HUES64 (cell line): ENCODE data around the gene CES5A.
"Not testable (repeated sequence)": the region's sequence is repeated elsewhere in the genome, so short reads cannot be mapped to it uniquely, and the experiment has no call there.

Source experiments
- H3K27ac ChIP-seq: 2 replicates; pipeline ENCODE4 v1.7.0; 2013; ENCODE audit warnings: low read depth, low read length, inconsistent platforms
- H3K27me3 ChIP-seq: 2 replicates; pipeline ENCODE4 v1.6.1; 2013; ENCODE audit warnings: mild to moderate bottlenecking, low read length; ENCODE audit not compliant: insufficient read depth
- H3K36me3 ChIP-seq: 2 replicates; pipeline ENCODE4 v1.6.1; 2013; ENCODE audit warnings: mild to moderate bottlenecking, low read length; ENCODE audit not compliant: insufficient read depth
- H3K4me1 ChIP-seq: 2 replicates; pipeline ENCODE4 v1.6.1; 2013; ENCODE audit warnings: mild to moderate bottlenecking, low read length, moderate library complexity; ENCODE audit not compliant: insufficient read depth
- H3K4me3 ChIP-seq: 2 replicates; pipeline ENCODE4 v1.5.1; 2013; ENCODE audit warnings: mild to moderate bottlenecking, low read length, moderate library complexity
- H3K9ac ChIP-seq: 2 replicates; pipeline ENCODE4 v1.6.1; 2013; ENCODE audit warnings: mild to moderate bottlenecking, low read depth, low read length
- H3K9me3 ChIP-seq: 2 replicates; pipeline ENCODE4 v1.6.1; 2013; ENCODE audit warnings: low read depth, low read length; ENCODE audit not compliant: insufficient read depth
- WGBS: fragments of 150-250, 120-280 bp; methylation state at CpG from one replicate; pipeline ENCODE4 v1.1.7; 2013; ENCODE audit warnings: missing lambda C conversion rate; 5-methylcytosine and 5-hydroxymethylcytosine counted together

CES5A gene

DNA sequence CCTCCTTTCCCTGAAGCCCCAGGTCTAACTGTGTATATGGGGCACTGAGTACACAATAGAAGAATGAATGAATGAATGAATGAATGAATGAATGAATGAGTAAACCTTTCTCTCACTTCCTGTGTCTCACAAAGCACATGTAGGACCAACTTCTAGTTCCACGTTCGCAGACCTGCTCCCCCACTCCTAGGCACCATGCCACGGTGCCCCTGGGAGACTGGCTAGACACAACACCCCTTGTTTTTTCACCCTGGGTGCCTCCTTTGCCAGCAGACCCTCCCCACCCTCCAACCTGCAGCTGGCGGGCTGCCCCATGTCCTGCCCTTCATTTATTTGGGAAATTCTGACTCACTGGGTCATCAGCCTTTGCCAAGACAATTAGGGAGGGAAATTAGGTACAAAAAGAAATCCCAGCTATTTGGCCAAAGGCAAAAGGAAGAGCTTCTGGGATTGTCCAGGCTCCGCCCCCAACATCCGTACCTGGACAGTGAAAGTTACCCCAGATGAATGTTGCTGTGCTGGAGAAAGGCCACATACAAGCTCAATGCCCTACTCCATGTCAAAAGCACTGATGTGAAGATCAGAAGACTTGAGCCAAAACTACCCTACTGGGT is 50.0 kb downstream of the CES5A start:
- Histone ChIP-seq H3K27ac (no peak overlapping the region), H3K36me3 (no peaks in the 10 kb centered on the region), H3K4me3 (no peak overlapping the region), H3K27me3 (no peaks in the 10 kb centered on the region), H3K9ac (no peak overlapping the region), H3K9me3 (no peaks in the 10 kb centered on the region), H3K4me1 (no peaks in the 10 kb centered on the region)
- 93% methylated on average over 6 of the region's 6 CpGs for WGBS

DNA sequence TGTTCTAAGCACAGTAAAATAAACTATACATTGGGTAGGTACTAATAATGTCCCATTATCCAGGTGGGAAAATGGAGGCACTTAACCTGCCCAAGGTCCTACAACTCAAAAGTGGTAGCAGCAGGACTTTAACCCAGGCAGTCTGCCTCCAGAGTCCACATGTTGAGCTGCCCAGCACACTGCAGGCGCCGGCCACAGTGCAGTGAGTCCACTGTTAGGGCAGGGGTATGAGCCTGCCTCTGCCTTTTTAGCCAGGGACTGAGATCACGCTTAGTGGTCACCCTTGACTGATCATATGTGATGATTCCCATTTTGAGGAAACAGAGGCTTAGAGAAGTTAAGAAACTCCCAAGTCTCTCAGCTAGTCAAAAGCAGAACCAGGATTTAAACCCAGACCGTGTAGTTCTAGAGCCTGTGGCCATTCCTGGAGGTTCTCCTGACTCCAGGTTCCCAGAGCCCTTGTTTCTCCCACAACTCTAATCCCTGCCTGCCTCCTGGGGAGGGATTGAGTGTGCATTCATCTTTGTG is 50.6 kb downstream of the CES5A start:
- H3K27ac ChIP-seq = no peak overlapping the region
- no peaks in the 10 kb centered on the region for H3K27me3 ChIP-seq
- 82% methylated on average over 4 of the region's 4 CpGs for WGBS
- H3K4me3 ChIP-seq = no peak overlapping the region
- no peak overlapping the region for H3K9ac ChIP-seq
- no peaks in the 10 kb centered on the region for H3K9me3 ChIP-seq
- H3K4me1 ChIP-seq = no peaks in the 10 kb centered on the region
- H3K36me3 ChIP-seq = no peaks in the 10 kb centered on the region

DNA sequence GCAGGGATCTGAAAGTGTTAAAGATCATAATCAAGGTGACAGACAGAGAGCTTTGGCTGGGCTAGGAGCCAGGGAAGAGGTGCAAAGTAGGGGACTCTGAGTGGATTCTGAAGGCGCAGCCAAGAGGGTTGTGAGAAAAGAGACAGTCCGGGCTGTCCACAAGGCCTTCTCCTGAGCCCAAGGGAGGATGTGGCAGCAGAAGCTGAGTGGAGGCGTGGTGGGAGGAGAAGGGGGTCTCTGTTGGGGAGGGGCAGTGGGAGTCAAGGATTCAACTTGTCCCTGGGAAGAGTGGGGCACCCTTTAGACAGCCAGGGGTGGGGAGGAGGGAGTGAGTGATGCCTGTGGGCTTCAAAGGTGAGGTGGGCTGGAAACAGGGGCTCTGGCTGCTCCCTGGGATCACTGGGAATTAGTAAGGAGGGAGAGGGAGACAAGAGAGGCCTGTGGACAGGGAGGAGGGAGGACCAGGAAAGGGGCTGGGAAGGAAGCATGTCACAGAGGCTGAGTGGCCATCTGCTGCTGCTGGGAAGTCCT is 52.8 kb downstream of the CES5A start:
- Histone ChIP-seq H3K36me3 (no peaks in the 10 kb centered on the region), H3K4me1 (no peaks in the 10 kb centered on the region), H3K9ac (no peak overlapping the region), H3K27me3 (no peaks in the 10 kb centered on the region), H3K27ac (no peak overlapping the region), H3K9me3 (no peaks in the 10 kb centered on the region), H3K4me3 (no peak overlapping the region)
- WGBS = 88% methylated on average over 3 of the region's 3 CpGs

DNA sequence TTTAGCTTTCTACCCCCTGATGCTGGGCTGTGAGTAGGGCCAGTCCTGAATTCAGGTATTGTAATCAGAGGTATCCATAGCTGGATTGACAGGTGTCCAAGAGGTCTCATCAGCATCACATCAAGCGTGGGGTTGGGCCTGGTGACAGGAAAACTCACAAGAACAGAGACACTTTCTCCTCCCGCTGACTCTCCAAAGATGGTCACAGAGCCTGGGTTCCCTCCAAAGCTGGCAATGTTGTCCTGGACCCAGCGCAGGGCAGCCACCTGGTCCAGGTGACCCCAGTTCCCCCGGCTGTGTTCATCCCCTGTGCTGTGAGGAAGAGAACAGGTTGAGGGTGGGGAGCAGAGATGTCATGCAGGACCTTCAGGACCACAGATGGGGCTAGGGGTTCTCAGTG is 54.0 kb downstream of the CES5A start:
- 88% methylated on average over 4 of the region's 4 CpGs for WGBS

DNA sequence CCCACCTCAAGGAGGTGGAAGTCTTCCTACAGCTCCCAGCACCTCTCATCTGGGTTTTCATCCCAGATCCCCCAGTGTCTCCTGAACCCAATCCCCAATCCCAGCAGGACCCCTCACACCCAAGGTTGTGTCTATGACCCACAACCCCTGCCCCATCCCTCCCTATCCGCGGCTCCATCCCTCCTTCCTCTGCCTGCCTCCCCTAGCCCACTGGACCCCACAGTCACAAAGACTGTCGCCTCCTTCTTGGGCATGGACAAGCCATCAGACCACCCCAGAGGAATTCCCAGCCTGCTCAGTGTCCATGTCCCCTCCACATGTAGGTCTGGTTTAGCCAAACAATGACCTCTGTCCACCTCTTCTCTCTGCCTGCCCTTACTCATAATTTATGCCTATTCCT is 54.6 kb downstream of the CES5A start:
- H3K9me3 ChIP-seq = no peaks in the 10 kb centered on the region
- no peak overlapping the region for H3K27ac ChIP-seq
- no peak overlapping the region for H3K9ac ChIP-seq
- H3K4me1 ChIP-seq = no peaks in the 10 kb centered on the region
- no peak overlapping the region for H3K4me3 ChIP-seq
- 94% methylated on average over 3 of the region's 3 CpGs for WGBS
- no peaks in the 10 kb centered on the region for H3K36me3 ChIP-seq
- H3K27me3 ChIP-seq = no peaks in the 10 kb centered on the region

More for the DNA sequence above, 54.0 kb downstream of the CES5A start:
- H3K9ac ChIP-seq = no peak overlapping the region
- H3K4me3 ChIP-seq = no peak overlapping the region
- H3K27ac ChIP-seq = no peak overlapping the region
- H3K36me3 ChIP-seq = no peaks in the 10 kb centered on the region
- no peaks in the 10 kb centered on the region for H3K4me1 ChIP-seq
- no peaks in the 10 kb centered on the region for H3K27me3 ChIP-seq
- no peaks in the 10 kb centered on the region for H3K9me3 ChIP-seq

DNA sequence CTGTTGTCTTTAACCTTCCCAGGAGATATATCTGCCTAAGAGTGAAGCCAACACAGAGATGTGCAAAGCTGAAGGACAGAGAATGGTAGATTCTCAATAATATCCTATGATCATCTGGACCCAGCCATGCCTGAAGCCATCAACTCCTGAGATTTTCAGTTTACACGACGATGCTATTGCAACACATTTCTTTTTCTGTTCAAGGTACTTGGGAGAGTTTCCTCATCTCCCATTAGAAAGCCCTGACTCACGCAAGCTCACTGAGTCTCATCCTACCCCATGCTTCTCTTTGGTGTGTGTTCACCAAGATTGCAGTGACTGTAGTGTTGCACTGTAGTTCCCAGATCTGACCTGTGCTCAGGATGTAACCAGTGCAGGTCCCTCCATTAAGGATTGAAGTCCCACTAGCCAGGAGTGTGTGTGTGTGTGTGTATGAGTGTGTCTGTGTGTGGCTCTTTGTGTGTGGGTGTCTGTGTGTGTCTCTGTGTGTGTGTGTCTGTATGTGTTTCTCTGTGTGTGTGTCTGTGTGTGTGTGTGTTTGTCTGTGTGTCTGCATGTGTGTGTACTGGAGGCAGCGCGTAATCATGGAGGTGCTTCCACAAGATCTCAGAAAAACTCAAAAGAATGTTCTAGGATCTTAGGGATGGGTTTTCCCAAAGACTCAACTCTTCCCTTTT is 57.8 kb downstream of the CES5A start:
- H3K27me3 ChIP-seq = no peaks in the 10 kb centered on the region
- no peaks in the 10 kb centered on the region for H3K4me1 ChIP-seq
- no peaks in the 10 kb centered on the region for H3K9me3 ChIP-seq
- 95% methylated on average over 5 of the region's 5 CpGs for WGBS
- H3K27ac ChIP-seq = no peak overlapping the region
- no peak overlapping the region for H3K4me3 ChIP-seq
- H3K9ac ChIP-seq = no peak overlapping the region
- no peaks in the 10 kb centered on the region for H3K36me3 ChIP-seq

DNA sequence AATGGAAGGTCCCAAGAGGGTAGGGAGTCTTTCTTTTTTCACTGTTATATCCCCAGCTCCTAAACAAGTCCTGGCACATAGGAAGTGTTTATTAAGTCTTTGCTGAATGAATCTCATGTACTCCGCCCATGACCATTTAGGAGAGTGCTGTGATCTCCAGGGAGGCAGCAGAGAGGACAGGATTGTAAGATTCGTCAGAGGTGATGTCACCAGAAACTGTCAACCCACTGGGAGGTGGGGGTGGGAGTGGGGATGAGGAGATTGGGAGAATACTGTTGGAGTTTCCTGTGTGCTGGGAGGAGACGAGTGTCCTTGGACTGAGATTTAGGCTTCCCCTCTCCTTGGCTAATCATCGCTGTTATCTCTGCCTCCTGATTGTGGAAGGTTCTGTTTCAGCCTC is 59.0 kb downstream of the CES5A start:
- H3K4me3 ChIP-seq, H3K27me3 ChIP-seq, H3K27ac ChIP-seq, H3K9me3 ChIP-seq, H3K4me1 ChIP-seq, H3K9ac ChIP-seq, H3K36me3 ChIP-seq: not testable (repeated sequence)
- 80% methylated on average over 4 of the region's 4 CpGs for WGBS

DNA sequence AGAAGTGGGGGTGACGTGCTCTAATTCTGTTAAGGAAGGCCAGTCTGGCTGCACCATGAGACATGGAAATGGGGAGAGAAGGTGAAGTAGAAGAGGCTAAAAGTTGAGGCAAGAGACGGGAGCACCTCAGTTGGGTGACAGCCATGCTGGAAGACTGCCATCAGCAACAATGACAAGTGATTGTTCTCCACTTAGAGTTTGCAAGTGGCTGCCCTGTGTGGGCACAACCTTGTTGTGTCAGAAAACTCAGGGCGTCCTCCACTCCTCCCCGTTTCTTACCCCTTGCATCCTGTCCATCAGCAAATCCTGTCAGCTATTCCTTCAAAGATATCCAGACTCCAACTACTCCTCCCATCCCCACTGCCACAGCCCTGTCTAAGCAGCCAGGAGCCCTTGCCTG is 59.9 kb downstream of the CES5A start:
- no peaks in the 10 kb centered on the region for H3K9me3 ChIP-seq
- H3K4me3 ChIP-seq = no peak overlapping the region
- no peak overlapping the region for H3K27ac ChIP-seq
- 0 out of 2 replicates have a peak, but pooled peaks cover 3% of the 10 kb centered on the region for H3K27me3 ChIP-seq
- no peaks in the 10 kb centered on the region for H3K4me1 ChIP-seq
- no peak overlapping the region for H3K9ac ChIP-seq
- WGBS = 94% methylated on average over 4 of the region's 4 CpGs
- no peaks in the 10 kb centered on the region for H3K36me3 ChIP-seq

DNA sequence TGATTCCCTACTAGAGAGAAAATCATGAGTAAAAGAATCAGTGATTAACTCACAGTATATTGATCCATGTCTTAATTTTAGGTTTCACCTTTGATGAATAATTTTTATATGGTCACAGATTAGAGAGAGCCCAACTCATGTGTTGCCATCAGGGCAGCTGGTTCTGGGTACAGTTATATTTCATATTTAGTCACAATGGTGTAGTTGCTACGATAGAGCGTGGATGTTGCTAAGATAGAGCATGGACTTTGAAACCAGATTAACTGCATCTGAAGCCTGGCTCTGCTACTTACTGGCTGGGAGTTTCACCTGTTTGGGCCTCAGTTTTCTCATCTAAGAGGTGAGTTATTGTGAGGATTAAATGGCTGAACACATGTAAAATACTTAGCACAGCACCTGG is 61.0 kb downstream of the CES5A start:
- H3K4me1 ChIP-seq, H3K9me3 ChIP-seq, H3K36me3 ChIP-seq, H3K4me3 ChIP-seq, H3K9ac ChIP-seq, H3K27ac ChIP-seq, H3K27me3 ChIP-seq: not testable (repeated sequence)
- WGBS = 95% methylated on average over 2 of the region's 2 CpGs

DNA sequence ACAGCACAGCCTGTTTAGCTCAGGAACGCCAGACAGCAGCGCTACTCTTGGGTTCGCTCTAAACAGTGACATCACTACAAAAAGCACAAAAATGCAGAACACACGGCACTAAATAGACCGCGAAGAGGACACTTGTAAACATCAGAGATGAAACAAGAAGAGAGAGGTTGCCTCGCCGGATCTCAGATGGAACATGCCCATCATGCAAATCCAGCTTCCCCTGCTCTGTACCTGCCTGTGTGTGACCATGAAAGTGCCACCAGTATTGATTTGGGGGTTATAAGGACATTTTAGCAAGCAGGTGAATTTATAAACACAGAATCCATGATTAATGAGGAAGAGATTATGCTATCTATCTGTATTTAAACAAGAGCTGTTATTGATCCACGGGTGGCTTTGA is 61.4 kb downstream of the CES5A start:
- not testable (repeated sequence) for H3K27me3 ChIP-seq, H3K4me1 ChIP-seq, H3K27ac ChIP-seq, H3K36me3 ChIP-seq, H3K9me3 ChIP-seq, H3K4me3 ChIP-seq, H3K9ac ChIP-seq
- WGBS = 92% methylated on average over 9 of the region's 9 CpGs

DNA sequence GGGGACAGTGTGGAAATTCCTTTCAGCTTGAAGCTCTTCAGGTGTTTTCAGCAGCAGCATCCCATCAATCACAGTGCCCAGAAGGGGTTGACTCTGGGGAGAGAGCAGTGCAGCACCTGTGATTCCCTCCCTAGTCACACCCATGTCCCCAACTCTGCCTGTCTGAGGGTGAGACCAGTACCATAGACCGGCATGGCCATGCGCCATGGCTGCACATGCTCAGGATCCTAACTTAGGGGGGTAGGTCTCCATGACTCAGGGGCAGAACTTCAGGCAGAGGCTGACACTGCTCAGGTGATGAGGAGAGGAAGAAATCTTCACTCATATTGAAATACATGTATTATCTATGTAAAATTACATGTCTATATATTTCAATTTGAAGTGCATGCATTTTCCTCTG is 62.2 kb downstream of the CES5A start:
- peaks cover 3% of the 10 kb centered on the region; the same call in 1 of the 2 replicates for H3K4me1 ChIP-seq
- WGBS = 81% methylated on average over 2 of the region's 2 CpGs
- no peak overlapping the region for H3K27ac ChIP-seq
- no peak overlapping the region for H3K4me3 ChIP-seq
- no peaks in the 10 kb centered on the region for H3K9me3 ChIP-seq
- H3K36me3 ChIP-seq = no peaks in the 10 kb centered on the region
- H3K9ac ChIP-seq = no peak overlapping the region
- H3K27me3 ChIP-seq = 0 out of 2 replicates have a peak, but pooled peaks cover 3% of the 10 kb centered on the region
